Kasumi-1 (cell line): ENCODE data around the gene PPP2R3C.
"Not testable (repeated sequence)": the region's sequence is repeated elsewhere in the genome, so short reads cannot be mapped to it uniquely, and the experiment has no call there.

Experiments used
- DNase-seq, 2 experiments: peaks; one replicate each; lab custom pipeline; 2025; lab: John Stamatoyannopoulos, UW

PPP2R3C gene

DNA sequence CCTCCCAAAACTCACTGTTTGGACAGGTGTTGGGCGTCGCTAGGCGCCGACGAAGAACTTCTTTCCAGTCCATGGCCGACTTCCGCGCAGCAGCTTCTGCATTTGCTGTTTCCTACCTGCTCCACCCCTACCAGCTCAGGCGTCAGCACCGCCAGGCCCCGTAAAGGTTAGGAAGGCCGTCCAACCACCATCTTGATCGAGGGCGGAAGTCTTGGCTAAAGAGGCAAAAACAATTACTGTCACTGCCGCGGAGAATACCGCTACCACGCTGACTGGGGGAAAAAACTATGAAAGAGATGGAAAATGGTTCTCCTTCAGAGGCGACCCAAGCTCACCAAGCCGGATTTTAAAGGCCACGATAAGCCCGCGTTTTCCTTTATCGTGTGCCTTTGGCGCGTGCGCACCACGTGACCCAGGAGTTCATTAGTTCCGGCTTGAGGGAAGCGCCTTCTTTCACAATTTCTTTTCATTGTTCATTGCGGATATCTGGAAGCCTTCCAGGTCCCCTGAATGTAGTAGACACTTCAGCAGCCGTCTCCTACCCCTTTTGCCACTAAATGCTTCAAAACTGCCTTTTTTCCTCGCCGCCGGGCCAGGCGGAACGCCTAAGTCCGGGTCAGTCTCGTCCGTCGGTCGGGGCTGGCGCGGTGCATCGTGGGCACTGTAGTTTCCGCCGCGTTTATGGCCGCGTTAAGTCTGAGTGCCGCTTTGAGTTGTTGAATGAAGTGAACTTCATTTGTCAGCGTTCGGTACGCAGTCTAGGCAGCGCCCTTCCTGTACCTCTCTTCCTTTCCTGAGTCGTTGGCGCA lies at the start of gene PPP2R3C, which contains the start of gene PRORP:
Gene PPP2R3C (minus strand): TSS at position 104 of the 809 bp plus-strand sequence. CDS start 31 bp downstream, at position 73.
Gene PRORP (plus strand): TSS at position 666 of the 809 bp plus-strand sequence. CDS start 694 bp downstream, outside the sequence.
- DNase-seq = peak; percentile 92

GRCh38 chr14:35167496-35167895 lies 45.7 kb upstream of the PPP2R3C start:
- no peak for DNase-seq

- DNase-seq = no peak
Measured at GRCh38 chr14:35164849-35165248, 43.1 kb upstream of the PPP2R3C start.

DNA sequence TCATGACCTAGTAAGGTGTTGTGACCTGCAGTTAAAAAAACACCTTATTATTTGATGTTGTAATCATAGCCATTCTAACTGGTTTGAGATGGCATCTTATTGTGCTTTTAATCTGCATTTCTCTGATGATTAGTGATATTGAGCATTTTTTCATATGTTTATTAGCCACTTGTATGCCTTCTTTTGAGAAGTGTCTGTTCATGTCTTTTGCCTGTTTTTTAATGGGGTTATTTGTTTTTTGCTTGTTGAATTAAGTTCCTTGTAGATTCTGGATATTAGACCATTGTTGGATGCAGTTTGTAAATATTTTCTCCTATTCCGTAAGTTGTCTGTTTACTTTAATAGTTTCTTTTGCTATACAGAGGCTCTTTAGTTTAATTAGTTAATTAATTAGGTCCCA lies 41.6 kb upstream of the PPP2R3C start:
- no peak for DNase-seq

DNA sequence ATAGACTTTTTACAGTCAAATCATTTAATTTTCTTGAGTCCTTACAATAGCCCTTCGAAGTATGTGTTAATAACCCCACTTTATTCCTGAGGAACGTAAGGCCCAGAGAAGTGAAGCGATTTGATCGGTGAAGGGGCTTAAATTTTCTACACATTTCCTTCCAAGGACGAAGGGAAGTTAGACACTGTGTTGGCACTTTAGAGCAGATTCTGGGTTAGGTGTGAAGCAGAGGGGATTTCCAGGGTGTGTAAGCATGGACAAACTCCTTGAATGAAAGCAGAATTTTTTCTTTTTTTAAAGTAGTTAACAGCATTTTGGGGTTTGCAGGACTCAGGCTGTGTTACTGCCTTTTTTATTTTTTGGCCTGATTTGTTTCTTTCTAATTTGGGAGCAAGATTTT lies 39.4 kb upstream of the PPP2R3C start:
- no peak for DNase-seq

GRCh38 chr14:35159742-35160409 lies 38.1 kb upstream of the PPP2R3C start:
- no peak for DNase-seq

DNA sequence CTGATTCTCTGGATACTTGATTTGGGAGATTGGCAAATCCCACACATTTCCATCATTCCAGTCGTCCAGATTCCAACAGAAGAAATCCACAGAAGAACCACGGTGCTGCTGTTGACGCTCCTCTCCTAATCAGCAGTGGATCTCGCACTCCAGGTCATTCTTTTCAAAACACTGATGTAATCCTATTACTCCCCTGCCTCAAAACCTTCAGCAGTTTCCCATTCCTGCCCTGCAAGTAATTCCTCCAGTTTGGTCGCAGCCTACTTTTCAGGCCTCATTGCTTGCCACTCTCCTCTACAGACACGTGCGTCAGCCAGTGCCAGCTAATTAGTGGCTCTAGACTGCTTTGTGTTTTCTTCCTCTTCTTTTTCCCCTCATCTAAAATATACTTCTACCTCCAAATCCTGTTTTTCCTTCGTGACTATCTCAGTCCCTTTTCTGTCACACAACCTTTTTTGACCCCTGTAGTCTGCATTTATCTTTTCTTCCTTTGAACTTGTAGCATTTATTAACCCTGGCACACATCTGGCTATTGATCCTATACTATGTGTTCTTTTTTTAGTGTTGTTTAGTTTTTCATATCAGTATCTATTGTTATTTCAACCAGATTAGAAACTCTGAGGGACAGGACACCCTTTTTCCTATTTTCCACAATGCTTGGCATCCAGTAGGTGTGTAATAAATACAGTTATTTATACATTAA lies 37.3 kb upstream of the PPP2R3C start:
- no peak for DNase-seq

GRCh38 chr14:35158491-35158890 lies 36.7 kb upstream of the PPP2R3C start:
- DNase-seq = no peak

DNA sequence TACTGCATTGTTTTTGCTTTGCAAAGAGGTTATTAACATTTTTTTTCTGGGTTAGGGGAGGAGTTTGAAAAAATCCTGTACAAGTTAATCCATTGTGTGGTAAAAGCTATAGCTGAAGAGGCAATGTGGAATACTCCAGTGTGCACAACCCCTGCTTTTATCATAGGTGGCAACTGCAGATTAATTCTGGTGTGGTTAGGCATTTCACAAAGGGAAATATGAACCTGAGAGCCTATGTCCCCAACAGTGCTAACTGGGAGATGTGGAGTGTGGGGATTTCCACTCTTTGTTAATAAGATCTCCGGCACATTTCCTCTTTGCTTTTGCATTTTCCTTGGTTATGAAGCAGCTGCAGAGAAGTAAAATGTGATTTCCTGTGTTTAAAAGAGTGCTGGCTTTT lies 34.2 kb upstream of the PPP2R3C start:
- DNase-seq = no peak

- no peak for DNase-seq
Measured at GRCh38 chr14:35154016-35154415, 32.2 kb upstream of the PPP2R3C start.

- DNase-seq = not testable (repeated sequence)
Measured at GRCh38 chr14:35152531-35152930, 30.7 kb upstream of the PPP2R3C start.

DNA sequence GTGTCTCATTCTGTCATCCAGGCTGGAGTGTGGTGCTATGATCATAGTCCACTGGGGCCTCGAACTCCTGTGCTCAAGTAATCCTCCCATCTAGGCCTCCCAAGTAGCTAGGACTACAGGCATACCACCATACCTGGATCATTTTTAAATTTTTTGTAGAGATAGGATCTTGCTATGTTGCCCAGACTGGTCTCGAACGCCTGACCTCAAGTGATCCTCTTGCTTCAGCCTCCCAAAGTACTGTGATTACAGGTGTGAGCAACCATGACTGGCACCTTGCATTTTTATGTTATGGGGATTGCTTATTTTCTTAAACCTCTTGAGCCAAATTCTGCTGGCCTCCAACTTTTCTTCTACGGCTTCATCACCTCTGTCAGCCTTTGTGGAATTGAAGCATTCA lies 27.4 kb upstream of the PPP2R3C start:
- no peak for DNase-seq

DNA sequence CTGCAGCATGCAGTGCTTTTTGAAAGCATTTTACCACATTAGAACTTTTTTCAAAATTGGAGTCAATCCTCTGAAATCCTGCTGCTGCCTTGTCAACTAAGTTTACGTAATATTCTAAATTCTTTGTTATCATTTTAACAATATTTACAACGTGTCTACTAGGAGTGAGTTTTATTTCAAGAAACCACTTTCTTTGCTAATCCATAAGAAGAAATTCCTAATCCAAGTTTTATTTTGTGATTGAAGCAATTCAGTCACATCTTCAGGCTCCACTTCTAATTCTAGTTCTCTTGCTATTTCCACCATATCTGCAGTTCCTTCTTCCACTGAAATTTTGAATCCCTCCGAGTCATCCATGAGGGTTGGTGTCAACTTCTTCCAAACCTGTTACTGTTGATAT lies 25.9 kb upstream of the PPP2R3C start:
- no peak for DNase-seq

GRCh38 chr14:35147186-35147585 lies 25.4 kb upstream of the PPP2R3C start:
- no peak for DNase-seq

GRCh38 chr14:35146711-35147149 lies 24.9 kb upstream of the PPP2R3C start:
- no peak for DNase-seq

- DNase-seq = no peak
Measured at GRCh38 chr14:35144029-35144428, 22.2 kb upstream of the PPP2R3C start.

DNA sequence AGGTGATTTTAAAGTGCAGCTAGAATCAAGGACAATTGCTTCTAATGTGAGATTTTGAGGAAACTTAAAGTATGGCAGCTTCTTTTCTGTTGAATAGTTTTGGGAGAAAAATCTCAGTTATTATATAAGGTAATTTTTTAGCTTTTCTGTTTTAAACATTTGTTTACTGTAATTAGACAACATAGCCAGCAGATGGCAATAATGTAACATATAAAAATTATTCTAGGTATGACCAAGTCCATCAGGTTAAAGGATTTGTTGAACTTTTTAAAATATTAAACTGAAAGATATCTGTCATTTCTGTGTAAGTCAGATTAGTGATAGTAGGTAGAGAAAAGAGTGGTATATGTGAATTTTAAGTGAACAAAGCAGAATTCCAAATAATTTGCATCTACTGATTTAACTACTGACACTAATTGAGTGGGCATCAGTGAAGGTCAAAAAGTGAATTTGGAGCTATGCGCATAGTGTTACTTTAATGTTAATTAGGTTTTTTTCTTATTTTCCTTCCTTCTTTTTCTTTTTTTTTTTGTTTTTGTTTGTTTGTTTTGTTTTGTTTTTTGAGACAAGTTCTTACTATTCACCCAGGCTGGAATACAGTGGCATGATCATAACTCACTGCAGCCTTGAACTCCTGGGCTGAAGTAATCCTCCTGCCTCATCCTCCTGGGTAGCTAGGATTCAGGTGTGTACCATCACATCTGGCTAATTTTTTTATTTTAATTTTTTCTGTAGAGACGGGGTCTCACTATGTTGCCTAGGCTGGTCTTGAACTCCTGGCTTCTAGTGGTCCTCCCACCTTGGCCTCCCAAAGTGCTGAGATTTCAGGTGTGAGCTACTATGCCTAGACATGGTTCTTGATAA lies 19.2 kb upstream of the PPP2R3C start:
- peak; percentile 57 to 70 for DNase-seq

GRCh38 chr14:35138585-35138984 lies 16.8 kb upstream of the PPP2R3C start:
- no peak for DNase-seq

DNA sequence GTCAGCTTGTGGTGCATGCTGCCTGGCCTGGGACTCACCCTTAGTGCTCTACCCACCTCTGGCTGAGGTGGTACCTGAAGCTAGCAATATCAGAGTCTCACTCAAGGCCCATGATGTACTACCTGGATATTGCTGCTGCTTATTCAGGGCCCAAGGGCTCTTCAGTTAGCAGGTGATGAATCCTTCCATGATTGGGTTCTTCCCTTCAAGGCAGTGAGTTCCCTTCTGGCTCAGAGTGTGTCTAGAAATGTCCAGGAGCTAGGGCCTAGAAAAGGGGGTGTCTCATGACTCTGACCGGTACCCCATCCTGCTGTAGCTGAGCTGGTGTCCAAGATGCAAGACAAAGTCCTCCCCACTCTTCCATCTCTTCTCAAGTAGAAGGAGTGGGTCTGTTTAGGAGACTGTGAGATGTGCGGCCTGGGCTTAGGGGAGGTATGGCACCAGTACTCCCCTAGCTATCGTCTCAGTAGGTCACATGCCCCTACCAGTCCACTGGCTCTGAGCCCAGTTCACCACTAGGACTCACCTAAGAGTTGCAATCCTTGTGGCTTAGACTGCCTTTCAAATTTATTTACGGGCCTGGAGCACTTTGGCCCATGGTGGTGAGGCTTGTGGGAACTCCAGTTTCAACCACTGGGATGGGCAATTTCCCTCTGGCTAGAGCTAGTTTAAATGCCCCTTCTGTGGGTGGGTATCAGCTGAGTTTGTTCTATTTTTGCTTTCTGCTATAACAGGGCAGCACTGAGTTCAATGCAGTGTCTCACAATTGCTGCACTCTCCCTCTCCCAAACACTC lies 12.7 kb upstream of the PPP2R3C start:
- no peak for DNase-seq

DNA sequence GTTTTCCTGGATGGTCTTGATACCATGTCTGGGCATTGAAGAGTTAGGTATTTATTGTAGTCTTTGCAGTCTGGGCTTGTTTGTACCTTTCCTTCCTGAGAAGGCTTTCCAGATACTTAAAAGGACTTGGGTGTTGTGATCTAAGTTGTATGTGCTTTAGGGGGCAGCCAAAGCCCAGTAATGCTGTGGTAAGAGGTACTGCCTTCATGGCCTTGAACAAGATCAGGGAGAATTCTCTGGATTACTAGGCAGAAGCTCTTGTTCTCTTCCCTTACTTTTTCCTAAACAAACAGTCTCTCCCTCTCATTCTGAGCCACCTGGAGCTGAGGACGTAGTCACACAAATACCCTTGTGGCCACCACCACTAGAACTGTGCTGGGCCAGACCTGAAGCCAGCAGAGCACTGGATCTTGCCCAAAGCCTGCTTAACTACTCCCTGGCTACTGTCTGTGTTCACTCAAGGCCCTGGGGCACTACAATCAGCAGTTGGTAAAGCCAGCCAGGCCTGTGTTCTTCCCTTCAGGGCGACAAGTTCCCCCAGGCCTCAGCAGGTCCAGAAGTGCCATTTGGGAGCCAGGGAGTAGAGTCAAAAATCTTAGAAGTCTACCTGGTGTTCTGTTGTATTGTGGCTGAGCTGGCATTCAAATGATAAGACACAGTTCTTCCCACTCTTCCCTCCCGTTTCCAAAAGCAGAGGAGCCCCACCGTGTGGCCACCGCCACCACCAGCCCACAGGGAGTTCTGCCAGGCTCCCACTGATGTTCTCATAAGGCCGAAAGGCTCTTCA lies 11.9 kb upstream of the PPP2R3C start:
- no peak for DNase-seq
